SK-N-SH (cell line): ENCODE data around the gene FGF13. TPM values are rescaled to one million over a fixed set of nuclear protein-coding genes. Genes with fewer than 3 reads are reported as not detected.

Source experiments
- CTCF ChIA-PET: fragments of 300-600, 350-600 bp; formaldehyde crosslinking; extraction: SDS; loops from one replicate; lab custom pipeline; 2021; lab: Yijun Ruan, JAX
- POLR2A ChIA-PET: fragments of 350-600 bp; sonication (Branson Sonifier 250); formaldehyde crosslinking; extraction: SDS; loops from one replicate; lab custom pipeline; 2020; ENCODE audit warnings: antibody characterized with exemption, inconsistent platforms; lab: Yijun Ruan, JAX
- DNase-seq: peaks from one replicate; pipeline ENCODE4 v3.0.0; 2012
- H2AFZ ChIP-seq: fragments of 200-600 bp; sonication (generic); 2 replicates; pipeline ENCODE4 v1.8.1; 2016; ENCODE audit warnings: antibody characterized with exemption, mild to moderate bottlenecking, low read depth
- H3F3A ChIP-seq: fragments of 200-600 bp; sonication (generic); replicated peaks from 2 replicates; pipeline ENCODE3; 2016; ENCODE audit warnings: antibody characterized with exemption, mild to moderate bottlenecking; ENCODE audit not compliant: insufficient read depth
- H3K27ac ChIP-seq, 2 experiments: fragments of 200-500 bp in 1 of 2; fragments of 200-600 bp in 1 of 2; sonication (Bioruptor generic) in 1 of 2; sonication (generic), shearing (Covaris generic) in 1 of 2; 2 replicates each; pipeline versions ENCODE4 v1.5.1 to v1.6.1; 2014 to 2016; ENCODE audit warnings: low read depth in 2 of 2, inconsistent platforms in 1 of 2, low read length in 1 of 2, mild to moderate bottlenecking in 1 of 2, mixed read lengths in 1 of 2
- H3K27me3 ChIP-seq: fragments of 200-600 bp; sonication (generic), shearing (Covaris generic); 2 replicates; pipeline ENCODE4 v1.6.1; 2016; ENCODE audit warnings: mixed run types; ENCODE audit not compliant: insufficient read depth
- H3K36me3 ChIP-seq, 2 experiments: fragments of 200-500 bp in 1 of 2; fragments of 200-600 bp in 1 of 2; sonication (Bioruptor generic) in 1 of 2; sonication (generic) in 1 of 2; replicated peaks in 1 of 2; 2 replicates each; pipeline versions ENCODE3 to v1.5.1; 2014 to 2016; ENCODE audit warnings: low read length in 1 of 2, mild to moderate bottlenecking in 1 of 2; ENCODE audit not compliant: insufficient read depth in 2 of 2, control insufficient read depth in 1 of 2
- H3K4me1 ChIP-seq, 2 experiments: fragments of 200-500 bp in 1 of 2; fragments of 200-600 bp in 1 of 2; sonication (Bioruptor generic) in 1 of 2; sonication (generic), shearing (Covaris generic) in 1 of 2; 2 replicates each; pipeline versions ENCODE4 v1.5.1 to v1.6.1; 2014 to 2016; ENCODE audit warnings: low read depth in 1 of 2, low read length in 1 of 2, mixed run types in 1 of 2; ENCODE audit not compliant: insufficient read depth in 2 of 2, control insufficient read depth in 1 of 2
- H3K4me2 ChIP-seq: fragments of 200-600 bp; sonication (generic), shearing (Covaris generic); 2 replicates; pipeline ENCODE4 v1.6.1; 2017; ENCODE audit warnings: mixed run types
- H3K4me3 ChIP-seq, 2 experiments: fragments of 200-500 bp in 1 of 2; fragments of 200-600 bp in 1 of 2; sonication (Bioruptor generic) in 1 of 2; sonication (generic), shearing (Covaris generic) in 1 of 2; 2 replicates each; pipeline versions ENCODE4 v1.5.1 to v1.8.1; 2014 to 2016; ENCODE audit warnings: low read depth in 2 of 2, inconsistent platforms in 1 of 2, low read length in 1 of 2, mild to moderate bottlenecking in 1 of 2, mixed read lengths in 1 of 2, moderate library complexity in 1 of 2
- H3K79me2 ChIP-seq: fragments of 200-600 bp; sonication (generic); 2 replicates; pipeline ENCODE4 v1.8.1; 2017; ENCODE audit warnings: mild to moderate bottlenecking; ENCODE audit not compliant: insufficient read depth
- H3K9ac ChIP-seq: fragments of 200-600 bp; sonication (generic); 2 replicates; pipeline ENCODE4 v1.6.1; 2017; ENCODE audit warnings: mixed run types
- H3K9me2 ChIP-seq: fragments of 200-600 bp; sonication (generic); 2 replicates; pipeline ENCODE4 v1.6.1; 2017; ENCODE audit warnings: mixed run types
- H3K9me3 ChIP-seq: fragments of 200-600 bp; sonication (generic); 2 replicates; pipeline ENCODE4 v1.6.1; 2017; ENCODE audit warnings: mixed run types, mild to moderate bottlenecking, moderate library complexity
- H4K20me1 ChIP-seq: fragments of 200-600 bp; sonication (generic); 2 replicates; pipeline ENCODE4 v1.6.1; 2017; ENCODE audit warnings: mild to moderate bottlenecking, mixed run types; ENCODE audit not compliant: insufficient read depth
- CHD2 ChIP-seq: fragments of 150-350 bp; IDR thresholded peaks from 2 replicates; pipeline ENCODE4 v1.6.1; 2018; ENCODE audit warnings: low read length; ENCODE audit not compliant: partially characterized antibody
- CTCF ChIP-seq: fragments of 200-600 bp; sonication (generic); IDR thresholded peaks from 2 replicates; pipeline ENCODE4 v1.6.1; 2017; ENCODE audit warnings: antibody characterized with exemption, mild to moderate bottlenecking, moderate library complexity
- ELF1 ChIP-seq: IDR thresholded peaks from 2 replicates; pipeline ENCODE4 v1.4.0; 2012
- EP300 ChIP-seq, 2 experiments: IDR thresholded peaks; 2 replicates each; pipeline versions ENCODE4 v1.4.0 to v1.6.1; 2012; ENCODE audit warnings: borderline replicate concordance in 1 of 2, low read depth in 1 of 2, low read length in 1 of 2
- EZH2phosphoT487 ChIP-seq: fragments of 200-600 bp; sonication (generic); IDR thresholded peaks from 2 replicates; pipeline ENCODE4 v1.6.1; 2017; ENCODE audit warnings: low read depth, mixed run types, mild to moderate bottlenecking, antibody characterized with exemption, moderate library complexity, borderline replicate concordance
- GABPA ChIP-seq: IDR thresholded peaks from 2 replicates; pipeline ENCODE4 v1.4.0; 2012; ENCODE audit warnings: low read depth, mild to moderate bottlenecking
- GATA2 ChIP-seq: sonication (generic); formaldehyde crosslinking; IDR thresholded peaks from 2 replicates; pipeline ENCODE4 v1.5.0; 2020; ENCODE audit warnings: mild to moderate bottlenecking, missing genetic modification reagents
- JUND ChIP-seq: IDR thresholded peaks from 2 replicates; pipeline ENCODE4 v1.4.0; 2012
- MEF2A ChIP-seq: IDR thresholded peaks from 2 replicates; pipeline ENCODE4 v1.4.0; 2012; ENCODE audit warnings: low read depth, borderline replicate concordance
- MXI1 ChIP-seq: IDR thresholded peaks from 2 replicates; pipeline ENCODE4 v1.6.1; 2012; ENCODE audit warnings: mild to moderate bottlenecking, low read depth, low read length, improper control_type of control experiment
- NFIC ChIP-seq: IDR thresholded peaks from 2 replicates; pipeline ENCODE4 v1.4.0; 2012; ENCODE audit warnings: borderline replicate concordance
- POLR2AphosphoS5 ChIP-seq: IDR thresholded peaks from 2 replicates; pipeline ENCODE4 v1.6.1; 2012; ENCODE audit warnings: low read depth, low read length
- RAD21 ChIP-seq: IDR thresholded peaks from 2 replicates; pipeline ENCODE4 v1.6.1; 2012; ENCODE audit warnings: mild to moderate bottlenecking, low read length
- RXRA ChIP-seq: IDR thresholded peaks from 2 replicates; pipeline ENCODE4 v1.4.0; 2012; ENCODE audit warnings: low read depth, mild to moderate bottlenecking, borderline replicate concordance
- SIN3A ChIP-seq: IDR thresholded peaks from 2 replicates; pipeline ENCODE4 v1.6.1; 2012; ENCODE audit warnings: low read depth, mild to moderate bottlenecking, low read length, moderate library complexity, borderline replicate concordance
- USF2 ChIP-seq: fragments of 150-350 bp; IDR thresholded peaks from 2 replicates; pipeline ENCODE4 v1.6.1; 2017; ENCODE audit warnings: antibody characterized with exemption, low read length, low read depth, borderline replicate concordance
- YY1 ChIP-seq: IDR thresholded peaks from 2 replicates; pipeline ENCODE4 v1.4.0; 2012; ENCODE audit warnings: low read depth, mild to moderate bottlenecking
- WGBS: methylation state at CpG from one replicate; pipeline ENCODE4 v1.1.6; 2017; ENCODE audit warnings: low lambda C conversion rate; 5-methylcytosine and 5-hydroxymethylcytosine counted together
- polyA plus RNA-seq, 3 experiments: library from polyadenylated mRNA; depleted of rRNA; stranded (reverse); fragments of >200 nt; gene quantifications; 2 replicates each; pipeline ENCODE4 v1.2.3, GENCODE V29; 2012
- TF ChIP-seq, protein P1 (sequence below): IDR thresholded peaks from 2 replicates; pipeline ENCODE4 v1.4.0; 2012; ENCODE audit warnings: low read depth
- TF ChIP-seq, protein P2 (sequence below): fragments of 150-350 bp; IDR thresholded peaks from 2 replicates; pipeline ENCODE4 v1.6.1; 2016; ENCODE audit warnings: mild to moderate bottlenecking, low read depth, low read length
- TF ChIP-seq, protein P3 (sequence below): IDR thresholded peaks from 2 replicates; pipeline ENCODE4 v1.6.1; 2012; ENCODE audit warnings: mild to moderate bottlenecking, low read depth, low read length, moderate library complexity

FGF13 gene
- polyA plus RNA-seq, 1 of the 3 experiments (the other 2 are of a cell fraction), result 0.12 TPM

DNA sequence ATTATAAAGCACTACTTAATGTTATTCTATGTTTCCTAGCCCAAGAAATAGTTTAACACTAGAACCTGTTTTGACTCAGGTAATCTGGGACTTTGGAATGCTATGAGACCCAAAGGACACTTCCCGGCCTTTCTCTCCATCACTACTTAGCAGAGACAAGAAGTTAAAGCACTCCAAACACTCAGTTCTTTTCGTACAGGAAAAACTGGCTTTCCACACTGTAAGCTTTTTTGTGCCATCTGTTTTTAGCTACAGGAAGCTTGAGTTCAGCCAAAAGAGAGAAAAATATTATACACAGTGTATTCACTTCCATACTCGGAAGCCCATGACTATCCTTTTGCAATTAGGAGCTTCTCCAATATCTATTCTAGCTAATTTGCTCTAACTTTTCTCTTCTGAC, 7.9 kb upstream of the FGF13 start:
- 0% methylated on average over 3 of the region's 3 CpGs for WGBS
- no peak for DNase-seq
- Histone ChIP-seq H3K9ac (no peak overlapping the region), H3K79me2 (no peaks in the 10 kb centered on the region), H4K20me1 (no peaks in the 10 kb centered on the region), H3K36me3 (no peaks in the 10 kb centered on the region), H2AFZ (no peak overlapping the region), H3K9me2 (no peaks in the 10 kb centered on the region), H3K4me3 (no peak overlapping the region), H3K27me3 (no peaks in the 10 kb centered on the region; the same call in 1 of the 2 replicates), H3K4me1 (no peaks in the 10 kb centered on the region), H3K9me3 (no peaks in the 10 kb centered on the region), H3K27ac (no peak overlapping the region), H3F3A (no peaks in the 10 kb centered on the region), H3K4me2 (no peak overlapping the region)
- TF ChIP-seq, protein P1, sequence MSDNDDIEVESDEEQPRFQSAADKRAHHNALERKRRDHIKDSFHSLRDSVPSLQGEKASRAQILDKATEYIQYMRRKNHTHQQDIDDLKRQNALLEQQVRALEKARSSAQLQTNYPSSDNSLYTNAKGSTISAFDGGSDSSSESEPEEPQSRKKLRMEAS, result no peak
- no peak for TF ChIP-seq JUND
- no peak for TF ChIP-seq RXRA
- no peak for TF ChIP-seq RAD21
- TF ChIP-seq, protein P2, sequence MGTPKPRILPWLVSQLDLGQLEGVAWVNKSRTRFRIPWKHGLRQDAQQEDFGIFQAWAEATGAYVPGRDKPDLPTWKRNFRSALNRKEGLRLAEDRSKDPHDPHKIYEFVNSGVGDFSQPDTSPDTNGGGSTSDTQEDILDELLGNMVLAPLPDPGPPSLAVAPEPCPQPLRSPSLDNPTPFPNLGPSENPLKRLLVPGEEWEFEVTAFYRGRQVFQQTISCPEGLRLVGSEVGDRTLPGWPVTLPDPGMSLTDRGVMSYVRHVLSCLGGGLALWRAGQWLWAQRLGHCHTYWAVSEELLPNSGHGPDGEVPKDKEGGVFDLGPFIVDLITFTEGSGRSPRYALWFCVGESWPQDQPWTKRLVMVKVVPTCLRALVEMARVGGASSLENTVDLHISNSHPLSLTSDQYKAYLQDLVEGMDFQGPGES, result no peak
- no peak for TF ChIP-seq CTCF
- TF ChIP-seq MEF2A, result no peak
- ChIA-PET POLR2A (no interaction called here), CTCF (interaction anchor here (0.8 kb wide), 1 partner anchor 21 kb away, joined by 3 read pairs; no protein-coding TSS in a partner anchor)

- ChIA-PET POLR2A (no interaction called here), CTCF (no interaction called here)
- no peaks in the 10 kb centered on the region for H3K79me2 ChIP-seq
- no peaks in the 10 kb centered on the region for H3F3A ChIP-seq
- H2AFZ ChIP-seq, result no peak overlapping the region
- no peak overlapping the region for H3K27ac ChIP-seq
- 0% methylated on average over 1 of the region's 1 CpG for WGBS
- H3K4me2 ChIP-seq, result no peak overlapping the region
- H3K4me3 ChIP-seq, result no peak overlapping the region
- no peaks in the 10 kb centered on the region for H3K9me2 ChIP-seq
- no peaks in the 10 kb centered on the region for H3K9me3 ChIP-seq
- H3K27me3 ChIP-seq, result no peaks in the 10 kb centered on the region; the same call in 1 of the 2 replicates
- no peaks in the 10 kb centered on the region for H3K4me1 ChIP-seq
- no peak overlapping the region for H3K9ac ChIP-seq
- DNase-seq, result no peak
- no peaks in the 10 kb centered on the region for H4K20me1 ChIP-seq
- no peaks in the 10 kb centered on the region for H3K36me3 ChIP-seq
- TF ChIP-seq NFIC (no peak), POLR2AphosphoS5 (no peak), EP300 (IDR thresholded peaks at IDR 0.05; ENCODE audit: borderline replicate concordance in 1 of 2, low read depth in 1 of 2, low read length in 1 of 2) (no peak), EZH2phosphoT487 (no peak), ELF1 (no peak), GATA2 (CRISPR knock-in tag) (no peak), RXRA (no peak), GABPA (no peak), MXI1 (no peak), YY1 (no peak), CHD2 (no peak), USF2 (no peak), SIN3A (no peak)
- TF ChIP-seq, protein P3, sequence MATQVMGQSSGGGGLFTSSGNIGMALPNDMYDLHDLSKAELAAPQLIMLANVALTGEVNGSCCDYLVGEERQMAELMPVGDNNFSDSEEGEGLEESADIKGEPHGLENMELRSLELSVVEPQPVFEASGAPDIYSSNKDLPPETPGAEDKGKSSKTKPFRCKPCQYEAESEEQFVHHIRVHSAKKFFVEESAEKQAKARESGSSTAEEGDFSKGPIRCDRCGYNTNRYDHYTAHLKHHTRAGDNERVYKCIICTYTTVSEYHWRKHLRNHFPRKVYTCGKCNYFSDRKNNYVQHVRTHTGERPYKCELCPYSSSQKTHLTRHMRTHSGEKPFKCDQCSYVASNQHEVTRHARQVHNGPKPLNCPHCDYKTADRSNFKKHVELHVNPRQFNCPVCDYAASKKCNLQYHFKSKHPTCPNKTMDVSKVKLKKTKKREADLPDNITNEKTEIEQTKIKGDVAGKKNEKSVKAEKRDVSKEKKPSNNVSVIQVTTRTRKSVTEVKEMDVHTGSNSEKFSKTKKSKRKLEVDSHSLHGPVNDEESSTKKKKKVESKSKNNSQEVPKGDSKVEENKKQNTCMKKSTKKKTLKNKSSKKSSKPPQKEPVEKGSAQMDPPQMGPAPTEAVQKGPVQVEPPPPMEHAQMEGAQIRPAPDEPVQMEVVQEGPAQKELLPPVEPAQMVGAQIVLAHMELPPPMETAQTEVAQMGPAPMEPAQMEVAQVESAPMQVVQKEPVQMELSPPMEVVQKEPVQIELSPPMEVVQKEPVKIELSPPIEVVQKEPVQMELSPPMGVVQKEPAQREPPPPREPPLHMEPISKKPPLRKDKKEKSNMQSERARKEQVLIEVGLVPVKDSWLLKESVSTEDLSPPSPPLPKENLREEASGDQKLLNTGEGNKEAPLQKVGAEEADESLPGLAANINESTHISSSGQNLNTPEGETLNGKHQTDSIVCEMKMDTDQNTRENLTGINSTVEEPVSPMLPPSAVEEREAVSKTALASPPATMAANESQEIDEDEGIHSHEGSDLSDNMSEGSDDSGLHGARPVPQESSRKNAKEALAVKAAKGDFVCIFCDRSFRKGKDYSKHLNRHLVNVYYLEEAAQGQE, result no peak
- TF ChIP-seq, protein P1, result no peak
Measured at GRCh38 chrX:138718941-138719340, 7.4 kb upstream of the FGF13 start.
